Activated CD8-positive, alpha-beta memory T cell treated with anti-CD3 and anti-CD28 coated beads for 36 hours (primary cell): ENCODE measurements around the gene PMAIP1. TPM values are rescaled to one million over a fixed set of nuclear protein-coding genes. Genes with fewer than 3 reads are reported as not detected.

Experiments
- CTCF ChIA-PET: fragments of 350-600 bp; sonication (Branson Sonifier 250); formaldehyde crosslinking; loops from one replicate; lab custom pipeline; 2021; ENCODE audit warnings: antibody characterized with exemption; lab: Charles Lee
- POLR2A ChIA-PET: fragments of 350-600 bp; sonication (Branson Sonifier 250); formaldehyde crosslinking; loops from one replicate; lab custom pipeline; 2021; ENCODE audit warnings: antibody characterized with exemption; lab: Charles Lee
- total RNA-seq, 2 experiments: library from RNA; stranded (reverse); gene quantifications; one replicate each; pipeline ENCODE4 v1.2.3, GENCODE V29; 2021

Gene PMAIP1
- total RNA-seq, 2 experiments from 2014 or later: 69.1 to 71.1 TPM

DNA sequence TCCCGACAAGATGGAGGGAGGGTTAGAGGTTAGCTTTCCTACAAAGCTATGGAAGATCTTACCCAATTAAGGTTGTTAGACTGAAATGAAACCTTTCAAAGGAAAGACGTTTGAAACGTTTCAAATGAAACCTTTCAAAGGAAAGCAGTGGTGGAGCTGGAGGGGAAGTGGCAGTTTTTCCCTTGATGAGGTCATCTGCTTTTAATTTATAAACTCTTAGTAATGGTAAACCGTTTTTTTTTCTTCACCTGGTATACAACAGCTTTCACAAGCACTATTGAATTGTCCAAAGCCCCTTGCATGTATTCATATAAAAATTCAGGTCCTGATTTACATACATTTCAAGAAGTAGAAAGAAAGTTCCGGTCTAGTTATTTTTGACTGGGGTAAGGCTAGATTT, 7.4 kb downstream of the PMAIP1 start:
- CTCF ChIA-PET: no interaction called here

DNA sequence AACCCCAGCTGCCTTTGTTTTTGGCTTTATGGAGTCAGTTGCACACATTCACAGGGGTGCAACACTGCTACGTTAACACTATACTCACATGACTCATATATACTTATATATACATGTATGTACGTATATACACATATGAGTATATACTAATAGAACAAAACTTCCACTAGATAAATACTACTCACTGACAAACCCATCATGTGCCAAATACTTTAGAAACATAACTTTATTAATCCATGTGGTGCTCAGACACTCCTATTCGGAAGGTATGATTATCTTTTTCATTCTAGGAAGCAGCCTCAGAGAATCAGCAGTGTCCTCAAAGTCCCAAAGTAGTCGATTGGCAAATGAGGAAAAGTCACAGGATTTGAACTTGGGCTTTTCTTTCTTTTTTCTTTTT, 7.9 kb downstream of the PMAIP1 start:
- CTCF ChIA-PET: no interaction called here
- POLR2A ChIA-PET: no interaction called here

More for the DNA sequence above, 7.4 kb downstream of the PMAIP1 start:
- POLR2A ChIA-PET: no interaction called here

DNA sequence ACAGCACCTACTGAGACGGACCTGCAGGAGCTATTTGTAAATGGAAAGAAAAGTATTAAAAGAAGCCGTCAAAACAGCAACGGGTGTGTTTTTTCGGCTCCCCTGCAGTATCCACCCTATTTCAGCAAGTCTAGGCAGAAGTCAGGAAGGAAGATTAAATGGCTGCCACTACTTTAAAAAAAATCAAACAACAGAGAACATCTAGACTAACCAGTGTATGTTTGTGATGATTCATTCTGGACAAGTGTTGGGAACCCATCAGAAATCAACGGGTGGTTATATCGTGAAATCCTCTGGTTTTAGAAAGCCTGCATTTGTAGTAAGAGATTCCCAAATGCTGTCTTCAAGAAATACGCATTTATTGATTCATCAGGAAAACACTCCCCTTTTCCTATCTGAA, 9.0 kb downstream of the PMAIP1 start:
- CTCF ChIA-PET: no interaction called here
- POLR2A ChIA-PET: no interaction called here

GRCh38 chr18:59909289-59910036, 9.7 kb downstream of the PMAIP1 start:
- ChIA-PET POLR2A (no interaction called here), CTCF (no interaction called here)

DNA sequence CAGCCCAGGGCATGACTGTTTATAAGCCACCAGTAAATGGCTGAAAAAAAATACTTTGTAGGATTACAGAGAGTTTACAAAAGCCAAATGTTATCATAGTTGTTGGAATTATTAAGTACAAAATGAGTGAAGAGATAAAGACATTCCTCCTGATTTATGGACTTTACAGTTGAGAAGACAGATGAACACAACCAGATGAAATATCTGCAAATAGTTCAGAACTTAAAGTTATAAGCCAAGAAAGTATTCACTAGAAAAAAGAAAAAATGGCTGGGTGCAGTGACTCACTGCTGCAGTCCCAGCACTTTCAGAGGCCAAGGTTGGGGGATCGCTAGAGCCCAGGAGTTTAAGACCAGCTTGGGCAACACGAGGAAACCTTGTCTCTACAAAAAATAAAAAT, 11.2 kb downstream of the PMAIP1 start:
- CTCF ChIA-PET: no interaction called here
- POLR2A ChIA-PET: no interaction called here

DNA sequence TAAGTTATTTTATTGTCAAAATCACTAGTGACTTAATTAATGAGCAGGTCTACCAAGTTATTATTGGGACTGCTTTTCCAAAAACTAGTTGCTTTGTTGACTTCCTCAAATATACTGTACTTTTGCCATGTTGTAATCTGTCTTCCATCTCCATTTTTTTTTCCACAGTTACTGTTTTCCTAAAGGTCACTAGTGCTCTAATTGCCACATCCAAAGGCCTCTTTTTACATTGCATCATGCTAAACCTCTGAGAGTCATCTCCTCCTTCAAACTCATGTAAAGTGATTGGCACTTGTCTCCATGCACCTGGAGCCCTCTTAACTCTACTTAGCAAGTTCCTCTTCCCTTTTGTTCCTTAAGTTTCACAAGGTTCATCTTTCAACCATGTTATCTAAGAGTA, 11.8 kb downstream of the PMAIP1 start:
- ChIA-PET CTCF (no interaction called here), POLR2A (no interaction called here)

- ChIA-PET CTCF (no interaction called here), POLR2A (no interaction called here)
These were observed 12.3 kb downstream of the PMAIP1 start for GRCh38 chr18:59912007-59912550.

GRCh38 chr18:59915606-59916005, 15.8 kb downstream of the PMAIP1 start:
- POLR2A ChIA-PET: no interaction called here
- CTCF ChIA-PET: no interaction called here

DNA sequence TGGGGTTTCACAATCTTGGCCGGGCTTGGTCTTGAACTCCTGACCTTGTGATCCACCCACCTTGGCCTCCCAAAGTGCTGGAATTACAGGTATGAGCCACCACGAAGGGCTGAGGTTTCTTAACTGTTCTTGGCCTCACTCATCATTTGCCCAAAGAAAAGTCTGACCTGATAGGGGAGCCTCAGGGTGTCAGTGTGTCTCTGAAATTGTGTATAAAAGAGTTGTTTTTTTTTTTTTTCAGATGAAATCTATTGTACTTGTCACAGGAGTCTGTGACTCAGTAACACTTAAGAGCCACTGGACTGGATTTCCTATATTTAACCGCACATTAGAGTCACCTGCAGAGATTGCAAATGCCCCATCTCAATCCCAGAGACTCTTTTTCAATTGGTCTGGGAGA, 16.9 kb downstream of the PMAIP1 start:
- CTCF ChIA-PET: interaction anchor here (1.5 kb wide), 1 partner anchor 11 kb away, joined by 3 read pairs; no protein-coding TSS in a partner anchor
- POLR2A ChIA-PET: no interaction called here

DNA sequence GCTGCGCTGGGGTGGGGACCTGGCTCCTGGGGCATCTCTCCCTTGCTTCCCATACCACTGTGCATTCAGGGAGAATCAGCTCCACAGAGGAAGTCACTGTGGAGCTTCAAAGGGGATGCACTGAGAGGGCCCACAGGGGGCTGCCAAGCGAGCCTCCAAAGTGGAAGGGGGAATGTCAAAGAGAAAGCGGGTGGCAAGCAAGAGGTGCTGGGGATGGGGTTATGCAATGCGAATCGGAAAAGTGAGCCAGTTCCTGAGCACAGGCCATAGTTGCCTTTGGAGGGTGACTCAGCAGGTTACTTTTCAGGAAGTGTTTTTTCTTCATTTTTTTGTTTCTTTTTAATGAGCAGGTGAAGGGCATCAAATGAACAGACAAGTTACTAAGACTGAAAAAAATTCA, 17.6 kb downstream of the PMAIP1 start:
- CTCF ChIA-PET: interaction anchor here (1.5 kb wide), 1 partner anchor 11 kb away, joined by 3 read pairs; no protein-coding TSS in a partner anchor

DNA sequence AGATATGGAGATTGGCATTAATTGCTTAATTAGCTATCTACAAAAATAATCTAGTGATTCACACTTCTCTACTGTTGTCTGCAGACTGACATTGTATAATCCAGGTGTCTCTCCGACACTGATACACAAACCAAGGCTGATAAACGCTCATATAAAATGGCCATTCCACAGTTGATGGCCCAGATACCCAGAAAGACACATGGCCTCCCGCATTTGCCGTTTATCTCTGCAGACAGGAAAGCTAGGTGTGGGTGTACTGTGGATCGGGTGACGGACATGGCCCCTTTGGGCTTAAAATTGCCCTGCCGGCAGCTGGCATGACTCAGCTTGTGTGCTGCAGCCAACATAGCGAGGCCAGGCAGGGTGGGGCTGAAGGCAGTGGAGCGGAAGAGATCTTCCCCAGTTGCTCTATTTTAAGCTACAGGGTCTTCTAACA, 18.5 kb downstream of the PMAIP1 start:
- CTCF ChIA-PET: no interaction called here
- POLR2A ChIA-PET: no interaction called here

More for the DNA sequence above, 17.6 kb downstream of the PMAIP1 start:
- POLR2A ChIA-PET: no interaction called here

GRCh38 chr18:59918997-59919396, 19.2 kb downstream of the PMAIP1 start:
- ChIA-PET POLR2A (no interaction called here), CTCF (no interaction called here)

DNA sequence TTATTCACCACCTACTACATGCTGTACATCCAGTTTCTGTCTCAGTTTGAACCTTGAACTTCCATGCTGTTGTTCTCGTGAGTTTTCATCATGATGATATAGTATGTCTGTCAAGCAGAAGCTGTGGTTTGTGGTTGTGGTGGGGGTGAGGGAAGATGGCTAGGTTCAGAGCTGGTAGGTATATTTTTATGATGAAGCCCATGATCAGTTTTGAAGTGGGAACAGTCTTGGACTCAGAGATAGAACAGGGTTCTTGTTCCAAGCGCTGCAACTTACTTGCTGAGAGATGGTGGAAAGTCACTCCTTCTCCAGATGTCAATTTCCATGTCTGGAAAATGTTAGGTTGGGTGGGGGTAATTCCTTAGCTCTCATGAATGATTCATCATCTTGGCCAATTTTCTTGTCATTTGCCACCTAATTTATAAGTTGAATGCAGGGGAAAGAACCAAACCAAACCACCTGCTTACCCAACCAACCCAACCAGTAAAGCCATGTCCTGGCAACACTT, 21.6 kb downstream of the PMAIP1 start:
- ChIA-PET CTCF (interaction anchor here (1.4 kb wide), 1 partner anchor 16 kb away, joined by 4 read pairs; no protein-coding TSS in a partner anchor), POLR2A (interaction anchor here (1.4 kb wide), 1 partner anchor 22 kb away, joined by 8 read pairs; the partner anchor contains the start of gene PMAIP1)

DNA sequence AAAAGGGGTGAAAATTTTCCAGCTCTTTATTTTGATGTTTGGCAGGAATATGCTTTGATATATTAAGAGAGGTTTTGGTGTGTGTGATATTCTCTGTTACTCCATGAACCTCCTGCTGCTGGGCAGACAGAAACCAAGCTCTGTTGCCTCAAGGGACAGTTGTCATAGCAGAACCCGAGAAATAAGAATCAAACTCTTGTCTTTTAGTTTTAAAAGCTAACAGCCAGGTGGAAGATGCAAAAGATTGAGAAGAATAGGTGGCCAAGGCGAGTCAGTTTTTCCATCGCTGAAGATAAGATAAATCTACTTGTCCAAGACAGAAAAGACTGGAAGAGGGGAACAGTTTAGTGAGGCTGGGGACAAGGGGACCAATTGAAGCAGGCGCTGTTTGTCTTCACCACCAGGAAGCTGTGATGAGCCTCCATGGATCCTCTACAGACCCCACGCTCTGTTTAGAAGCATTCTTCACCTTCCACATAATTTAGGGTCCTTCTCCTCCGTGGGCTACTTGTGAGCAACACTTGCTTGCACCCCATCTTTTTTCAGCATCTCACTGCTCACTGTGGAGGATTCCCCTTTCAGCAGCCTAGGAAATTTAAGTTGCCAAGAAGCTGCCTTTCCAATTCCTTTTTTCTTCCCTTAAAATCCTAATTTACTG, 23.9 kb downstream of the PMAIP1 start:
- POLR2A ChIA-PET: no interaction called here
- CTCF ChIA-PET: no interaction called here

GRCh38 chr18:59926131-59926530, 26.3 kb downstream of the PMAIP1 start:
- ChIA-PET POLR2A (no interaction called here), CTCF (interaction anchor here (1.5 kb wide), 1 partner anchor 12 kb away, joined by 4 read pairs; no protein-coding TSS in a partner anchor)

DNA sequence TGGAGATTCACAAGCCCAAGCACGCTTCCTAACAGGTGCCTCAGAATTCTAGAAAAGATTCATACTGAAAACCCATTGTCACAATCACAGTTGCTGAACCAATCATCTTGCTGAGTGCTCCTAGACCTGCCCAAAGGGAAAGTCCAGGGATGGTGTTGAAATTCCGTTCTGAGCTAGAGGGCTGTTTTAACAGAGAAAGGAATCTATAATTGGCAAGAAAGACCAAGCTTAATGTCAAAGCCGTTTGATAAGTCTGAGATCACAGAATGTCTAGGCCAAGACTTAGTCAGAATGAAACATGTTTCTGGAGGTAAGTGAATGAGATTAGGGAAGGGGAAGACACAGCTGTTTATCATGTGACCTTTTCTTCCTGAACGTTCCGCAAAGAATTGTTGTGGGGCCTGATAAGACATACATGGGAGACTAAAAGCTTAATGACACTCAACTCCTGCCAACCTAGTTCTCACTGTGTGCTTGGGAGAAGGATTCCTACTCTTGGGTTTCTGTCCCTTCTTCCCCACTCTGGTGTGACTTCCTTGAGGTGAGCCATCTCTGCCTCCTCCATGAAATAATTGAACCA, 27.5 kb downstream of the PMAIP1 start:
- POLR2A ChIA-PET: interaction anchor here (0.9 to 2.0 kb wide), 4 partner anchors 25 to 28 kb away, joined by 3 to 9 read pairs (median 6); no protein-coding TSS in a partner anchor
- CTCF ChIA-PET: interaction anchor here (1.5 kb wide), 2 partner anchors 11 to 26 kb away, joined by 4 to 5 read pairs; no protein-coding TSS in a partner anchor

DNA sequence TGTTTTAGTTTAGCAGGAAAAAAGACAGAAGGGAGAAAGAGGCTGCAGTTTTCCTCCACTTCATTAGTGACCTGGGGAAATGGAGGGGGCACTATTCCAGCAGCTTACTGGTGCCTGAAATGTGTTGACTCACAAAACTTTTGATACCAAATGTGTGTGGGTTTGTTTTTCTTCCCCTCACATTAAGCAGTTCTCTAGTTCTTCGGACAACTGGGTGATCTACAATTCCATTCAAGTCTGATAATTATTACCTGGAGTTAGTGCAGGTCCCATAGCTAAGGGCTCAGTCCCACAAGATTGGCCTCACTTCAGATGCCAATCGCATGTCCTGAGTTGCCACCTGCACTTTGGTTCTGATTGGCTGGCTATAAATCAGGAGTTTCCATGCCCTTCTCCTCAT, 28.4 kb downstream of the PMAIP1 start:
- CTCF ChIA-PET: interaction anchor here (1.5 kb wide), 1 partner anchor 25 kb away, joined by 5 read pairs; no protein-coding TSS in a partner anchor
- POLR2A ChIA-PET: interaction anchor here (2.0 kb wide), 1 partner anchor 28 kb away, joined by 8 read pairs; no protein-coding TSS in a partner anchor

DNA sequence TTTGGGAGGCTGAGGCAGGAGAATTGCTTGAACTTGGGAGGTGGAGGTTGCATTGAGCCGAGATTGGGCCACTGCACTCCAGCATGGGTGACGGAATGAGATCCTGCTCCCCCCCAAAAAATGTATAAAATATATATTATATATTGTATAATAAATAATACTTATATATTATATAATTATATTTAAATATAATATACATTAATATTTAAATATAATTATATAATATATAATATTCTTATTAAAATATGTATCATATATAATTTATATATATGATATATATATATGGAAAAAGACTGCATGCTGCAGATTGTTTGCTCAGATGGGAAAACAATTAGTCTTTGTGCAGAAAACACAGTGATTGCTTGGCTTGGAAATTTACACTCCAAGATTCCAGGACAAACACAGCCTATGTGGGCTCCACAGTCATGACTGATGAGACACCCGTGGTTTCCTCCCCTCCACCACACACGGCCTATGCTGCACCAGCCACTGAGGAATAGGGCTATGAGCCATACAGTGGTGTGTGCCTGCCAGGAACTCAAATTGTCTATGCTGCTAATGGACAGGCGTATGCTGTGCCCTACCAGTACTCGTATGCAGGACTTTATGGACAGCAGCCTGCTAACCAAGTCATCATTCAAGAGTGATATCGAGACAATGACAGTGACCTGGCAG, 30.0 kb downstream of the PMAIP1 start:
- POLR2A ChIA-PET: no interaction called here
- CTCF ChIA-PET: interaction anchor here (0.5 kb wide), 1 partner anchor 11 kb away, joined by 3 read pairs; no protein-coding TSS in a partner anchor

DNA sequence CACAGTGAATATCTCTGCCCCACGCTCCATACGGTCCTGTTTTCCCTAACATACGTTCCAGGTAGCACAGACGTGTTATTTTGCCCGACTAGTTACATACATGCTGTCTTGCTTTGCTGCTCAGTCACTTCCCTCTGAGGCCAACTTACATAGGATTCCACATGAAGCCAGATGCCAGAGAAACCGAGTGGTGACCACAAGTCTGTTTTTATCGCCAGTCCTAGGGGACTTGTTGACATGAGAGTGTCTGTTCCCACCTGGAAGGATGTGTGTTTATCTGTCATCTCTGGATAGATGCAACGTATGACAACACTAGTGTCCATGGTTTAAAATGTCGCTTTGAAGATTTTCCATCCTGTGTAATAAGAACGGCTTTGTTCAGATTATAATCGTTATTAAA, 32.6 kb downstream of the PMAIP1 start:
- CTCF ChIA-PET: no interaction called here

More for the DNA sequence above, 32.6 kb downstream of the PMAIP1 start:
- POLR2A ChIA-PET: no interaction called here
